Upper lobe of right lung (tissue), 1 donor: Measurements from ENCODE around the gene CNGB1. TPM values are rescaled to one million over a fixed set of nuclear protein-coding genes. Genes with fewer than 3 reads are reported as not detected.

Experiments
- ATAC-seq: fragments of 200-7000 bp; cut with Tn5 transposase; one replicate; pipeline ENCODE4 v1.9.1; 2020; ENCODE audit warnings: mild to moderate bottlenecking, moderate library complexity
- DNase-seq: peaks from one replicate; pipeline ENCODE4 v3.0.0-alpha.2; 2020
- H3K27ac ChIP-seq: fragments of 200-600 bp; one replicate; pipeline ENCODE4 v1.8.0; 2022
- H3K27me3 ChIP-seq: fragments of 200-600 bp; one replicate; pipeline ENCODE4 v1.8.0; 2022; ENCODE audit warnings: mild to moderate bottlenecking
- H3K36me3 ChIP-seq: fragments of 200-600 bp; one replicate; pipeline ENCODE4 v1.8.0; 2022
- H3K4me1 ChIP-seq: fragments of 200-600 bp; one replicate; pipeline ENCODE4 v1.8.0; 2022
- H3K4me3 ChIP-seq: fragments of 200-600 bp; one replicate; pipeline ENCODE4 v1.8.0; 2022; ENCODE audit warnings: mild to moderate bottlenecking
- H3K9me3 ChIP-seq: fragments of 200-600 bp; one replicate; pipeline ENCODE4 v1.8.0; 2022
- intact Hi-C: fragments of 100-400 bp; cut with DNase I; formaldehyde crosslinking; loops from one replicate; pipeline ENCODE4 v1.11.0; 2022
- total RNA-seq: library from RNA; stranded (reverse); fragmentation: NEBNext Ultra II Directional; extraction: Animal tissue kit (Norgen Biotek cat#: 25700); gene quantifications from one replicate; pipeline ENCODE4 v1.2.1, GENCODE V29; 2021
- TF ChIP-seq, protein P1 (sequence below): fragments of 200-600 bp; IDR thresholded peaks from one replicate; pipeline ENCODE4 v1.8.0; 2022; ENCODE audit warnings: antibody characterized with exemption
- donor health status: DM: no; HTN: yes; CAD: no; lungs with severe emphysema.

CNGB1 gene
- total RNA-seq, 1 donor from 2014 or later: not detected

DNA sequence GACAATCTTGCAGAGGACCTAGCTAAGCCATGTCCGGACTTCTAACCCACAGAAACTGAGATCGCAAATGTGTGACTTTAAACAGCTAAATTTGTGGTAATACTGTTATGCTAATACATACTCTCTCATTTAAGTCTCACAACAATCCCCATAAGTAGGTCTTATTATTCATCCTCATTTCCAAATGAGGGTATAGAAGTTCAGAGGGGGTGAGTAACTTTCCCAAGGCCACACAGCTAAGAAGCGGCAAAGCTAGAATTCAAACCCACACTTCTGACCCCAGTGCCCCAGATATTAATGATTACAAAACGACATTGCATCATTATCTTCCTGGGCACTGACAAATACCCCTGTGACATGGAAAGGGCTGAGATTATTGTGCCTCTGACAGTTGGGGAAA is 81.4 kb downstream of the CNGB1 start:
- intact Hi-C loops: no loop called here
- no peak overlapping the region for H3K4me3 ChIP-seq
- H3K27ac ChIP-seq: peak overlapping the region; percentile 1
- ATAC-seq (no peak), DNase-seq (no peak)
- H3K4me1 ChIP-seq: peaks cover 50% of the 10 kb centered on the region
- H3K27me3 ChIP-seq: peaks cover 7% of the 10 kb centered on the region
- TF ChIP-seq, protein P1, sequence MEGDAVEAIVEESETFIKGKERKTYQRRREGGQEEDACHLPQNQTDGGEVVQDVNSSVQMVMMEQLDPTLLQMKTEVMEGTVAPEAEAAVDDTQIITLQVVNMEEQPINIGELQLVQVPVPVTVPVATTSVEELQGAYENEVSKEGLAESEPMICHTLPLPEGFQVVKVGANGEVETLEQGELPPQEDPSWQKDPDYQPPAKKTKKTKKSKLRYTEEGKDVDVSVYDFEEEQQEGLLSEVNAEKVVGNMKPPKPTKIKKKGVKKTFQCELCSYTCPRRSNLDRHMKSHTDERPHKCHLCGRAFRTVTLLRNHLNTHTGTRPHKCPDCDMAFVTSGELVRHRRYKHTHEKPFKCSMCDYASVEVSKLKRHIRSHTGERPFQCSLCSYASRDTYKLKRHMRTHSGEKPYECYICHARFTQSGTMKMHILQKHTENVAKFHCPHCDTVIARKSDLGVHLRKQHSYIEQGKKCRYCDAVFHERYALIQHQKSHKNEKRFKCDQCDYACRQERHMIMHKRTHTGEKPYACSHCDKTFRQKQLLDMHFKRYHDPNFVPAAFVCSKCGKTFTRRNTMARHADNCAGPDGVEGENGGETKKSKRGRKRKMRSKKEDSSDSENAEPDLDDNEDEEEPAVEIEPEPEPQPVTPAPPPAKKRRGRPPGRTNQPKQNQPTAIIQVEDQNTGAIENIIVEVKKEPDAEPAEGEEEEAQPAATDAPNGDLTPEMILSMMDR: no peak
- H3K9me3 ChIP-seq: no peaks in the 10 kb centered on the region
- no peaks in the 10 kb centered on the region for H3K36me3 ChIP-seq

DNA sequence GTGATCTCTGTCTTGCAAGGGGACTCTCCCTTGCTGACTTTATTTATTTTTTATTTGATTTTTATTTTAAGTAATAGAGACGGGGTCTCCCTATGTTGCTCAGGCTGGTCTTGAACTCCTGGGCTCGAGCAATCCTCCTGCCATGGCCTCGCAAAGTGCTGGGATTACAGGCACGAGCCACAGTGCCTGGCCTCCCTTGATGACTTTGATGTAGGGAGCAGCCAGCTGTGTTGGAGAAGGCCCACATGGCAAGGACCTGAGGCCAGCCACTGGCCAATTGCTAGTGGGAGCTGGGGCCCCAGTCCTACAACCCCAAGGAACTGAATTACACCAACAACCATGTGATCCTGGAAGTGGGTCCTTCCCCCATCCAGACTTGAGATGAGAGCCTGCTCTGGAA is 81.8 kb downstream of the CNGB1 start:
- no peaks in the 10 kb centered on the region for H3K9me3 ChIP-seq
- H3K4me3 ChIP-seq: no peak overlapping the region
- no peak overlapping the region for H3K27ac ChIP-seq
- TF ChIP-seq, protein P1: no peak
- no peaks in the 10 kb centered on the region for H3K36me3 ChIP-seq
- ATAC-seq (no peak), DNase-seq (no peak)
- H3K4me1 ChIP-seq: peaks cover 46% of the 10 kb centered on the region
- peaks cover 11% of the 10 kb centered on the region for H3K27me3 ChIP-seq
- intact Hi-C loops: no loop called here

DNA sequence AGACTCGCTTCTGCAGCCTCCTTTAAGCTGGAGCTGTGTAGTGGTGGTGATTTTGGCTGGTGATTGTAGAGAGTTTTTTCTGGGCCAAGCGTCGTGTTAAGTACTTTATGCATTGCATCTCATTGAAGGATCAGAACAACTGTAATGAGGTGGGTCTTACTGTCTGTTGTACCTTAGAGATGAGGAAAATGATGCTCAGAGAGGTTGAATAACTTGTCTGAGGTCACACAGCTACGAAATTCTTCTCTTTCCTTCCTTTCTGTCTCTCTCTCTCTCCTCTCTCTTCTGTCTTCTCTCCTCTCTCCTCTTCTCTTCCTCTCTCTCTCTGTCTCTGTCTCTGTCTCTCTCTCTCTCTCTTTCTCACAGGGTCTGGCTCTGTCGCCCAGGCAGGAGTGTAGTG is 82.8 kb downstream of the CNGB1 start:
- no peak overlapping the region for H3K27ac ChIP-seq
- no peak for ATAC-seq
- intact Hi-C loops: no loop called here

DNA sequence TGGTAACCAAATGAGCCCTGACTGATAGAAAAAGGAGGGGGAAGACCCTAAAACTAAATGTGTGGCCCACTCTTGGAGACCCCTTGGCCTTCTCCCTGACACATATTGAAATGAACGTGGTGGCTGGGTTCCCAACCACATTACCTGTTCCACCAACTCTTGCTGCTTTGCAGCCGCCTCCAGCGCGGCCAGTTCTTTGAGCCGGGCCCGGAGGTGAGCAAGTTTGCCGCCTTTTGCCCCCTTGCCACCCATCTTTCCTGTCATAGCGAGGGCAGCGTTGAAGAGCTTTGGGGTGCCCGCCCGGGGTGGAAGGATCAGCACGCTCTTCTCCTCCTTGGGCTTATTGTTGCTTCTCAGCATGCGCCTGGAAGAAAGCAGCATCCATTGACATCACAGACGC is 83.2 kb downstream of the CNGB1 start:
- no peak overlapping the region for H3K4me3 ChIP-seq
- no peaks in the 10 kb centered on the region for H3K36me3 ChIP-seq
- H3K4me1 ChIP-seq: peaks cover 36% of the 10 kb centered on the region
- peaks cover 25% of the 10 kb centered on the region for H3K27me3 ChIP-seq
- TF ChIP-seq, protein P1: no peak
- intact Hi-C loops: no loop called here
- DNase-seq (no peak), ATAC-seq (no peak)
- H3K9me3 ChIP-seq: no peaks in the 10 kb centered on the region
- no peak overlapping the region for H3K27ac ChIP-seq

More for the DNA sequence above, 82.8 kb downstream of the CNGB1 start:
- DNase-seq: no peak
- TF ChIP-seq, protein P1: no peak
- H3K4me3 ChIP-seq: no peak overlapping the region
- no peaks in the 10 kb centered on the region for H3K9me3 ChIP-seq
- H3K27me3 ChIP-seq: peaks cover 20% of the 10 kb centered on the region
- peaks cover 40% of the 10 kb centered on the region for H3K4me1 ChIP-seq
- no peaks in the 10 kb centered on the region for H3K36me3 ChIP-seq

DNA sequence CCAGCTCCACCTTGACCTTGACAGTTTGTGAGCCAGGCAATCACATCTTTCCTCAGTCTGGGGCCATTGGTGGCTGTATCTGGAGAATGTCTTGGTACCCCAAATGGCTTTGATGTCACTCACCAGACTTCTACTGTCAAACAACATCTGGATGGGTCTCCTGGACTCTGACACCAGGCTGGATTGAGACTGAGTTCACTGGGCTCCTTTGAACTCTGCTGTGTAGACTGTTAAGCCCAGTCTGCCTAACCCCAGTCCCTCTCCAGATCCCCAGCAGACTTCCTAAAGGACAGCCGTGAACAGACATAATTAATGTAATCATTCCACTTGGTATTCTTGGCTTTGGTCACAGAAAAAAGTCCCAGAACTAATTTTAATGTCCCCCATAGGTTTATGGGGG is 84.5 kb downstream of the CNGB1 start:
- ATAC-seq (no peak), DNase-seq (no peak)
- H3K27me3 ChIP-seq: peaks cover 34% of the 10 kb centered on the region
- H3K4me3 ChIP-seq: no peak overlapping the region
- peaks cover 26% of the 10 kb centered on the region for H3K4me1 ChIP-seq
- TF ChIP-seq, protein P1: no peak
- no peaks in the 10 kb centered on the region for H3K36me3 ChIP-seq
- no peaks in the 10 kb centered on the region for H3K9me3 ChIP-seq
- H3K27ac ChIP-seq: no peak overlapping the region
- intact Hi-C loops: no loop called here

DNA sequence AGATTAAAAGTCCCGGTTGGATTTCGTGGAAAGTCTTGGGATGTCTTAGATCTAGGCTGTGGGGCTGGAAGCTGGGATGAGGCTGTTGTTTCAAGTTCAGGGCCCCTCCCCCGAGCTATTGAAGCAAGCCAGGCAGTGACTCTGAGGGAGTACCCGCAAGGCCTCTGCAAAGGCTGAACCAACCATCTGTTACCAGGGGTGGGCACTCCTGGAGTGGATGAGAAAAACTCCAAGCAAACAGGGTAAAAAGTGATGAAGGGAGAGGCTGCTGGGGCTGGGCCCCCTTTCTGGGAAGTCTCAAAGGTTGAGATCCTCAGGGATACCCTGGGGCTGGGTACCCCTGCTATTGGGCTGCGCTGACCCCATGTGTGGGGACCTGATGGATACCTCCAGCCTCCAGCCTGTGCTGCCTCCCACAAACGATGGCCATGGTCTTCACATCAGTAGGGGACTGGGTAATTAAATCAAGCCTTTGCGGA is 86.2 kb downstream of the CNGB1 start:
- no peak overlapping the region for H3K27ac ChIP-seq
- H3K27me3 ChIP-seq: peaks cover 34% of the 10 kb centered on the region
- no peaks in the 10 kb centered on the region for H3K9me3 ChIP-seq
- H3K4me3 ChIP-seq: no peak overlapping the region
- H3K36me3 ChIP-seq: no peaks in the 10 kb centered on the region
- TF ChIP-seq, protein P1: no peak
- DNase-seq (no peak), ATAC-seq (peak; percentile 7)
- H3K4me1 ChIP-seq: peaks cover 9% of the 10 kb centered on the region
- intact Hi-C loops: no loop called here
